T-helper 22 cell (primary cell): ENCODE results near the gene ST6GALNAC4.
A peak's percentile ranks its signal among the peaks of the same experiment; 100 is the strongest.

Experiments
- DNase-seq: peaks from one replicate; pipeline ENCODE4 v3.0.0-alpha.2; 2020; ENCODE audit warnings: low read depth

Gene ST6GALNAC4

GRCh38 chr9:127912296-127912695, 4.5 kb downstream of the ST6GALNAC4 start:
- no peak for DNase-seq

GRCh38 chr9:127910613-127911205, 6.1 kb downstream of the ST6GALNAC4 start:
- no peak for DNase-seq

DNA sequence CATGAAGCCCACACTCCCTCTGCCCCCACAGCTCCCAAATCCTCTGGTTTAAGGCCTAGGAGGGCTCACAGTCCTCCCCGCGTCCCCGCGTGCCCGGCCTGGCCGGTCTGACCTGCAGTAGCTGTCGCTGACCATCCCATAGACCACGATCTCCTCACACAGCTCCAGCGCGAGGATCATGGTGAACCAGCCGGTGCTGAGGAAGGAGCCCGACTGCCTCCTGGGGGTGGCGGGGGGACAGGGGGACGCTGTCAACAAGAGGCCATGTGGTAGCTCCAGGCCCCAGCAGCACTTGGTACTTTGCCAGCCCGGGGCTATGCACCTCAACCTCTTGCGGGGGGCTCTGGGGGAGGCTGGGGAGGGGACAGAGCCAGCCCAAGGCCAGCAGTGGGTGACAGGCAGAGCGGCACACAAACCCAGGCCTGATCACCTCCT, 7.0 kb downstream of the ST6GALNAC4 start:
- no peak for DNase-seq

GRCh38 chr9:127908660-127908926, 8.2 kb downstream of the ST6GALNAC4 start:
- DNase-seq, result no peak

GRCh38 chr9:127907867-127908659, 8.8 kb downstream of the ST6GALNAC4 start:
- no peak for DNase-seq

DNA sequence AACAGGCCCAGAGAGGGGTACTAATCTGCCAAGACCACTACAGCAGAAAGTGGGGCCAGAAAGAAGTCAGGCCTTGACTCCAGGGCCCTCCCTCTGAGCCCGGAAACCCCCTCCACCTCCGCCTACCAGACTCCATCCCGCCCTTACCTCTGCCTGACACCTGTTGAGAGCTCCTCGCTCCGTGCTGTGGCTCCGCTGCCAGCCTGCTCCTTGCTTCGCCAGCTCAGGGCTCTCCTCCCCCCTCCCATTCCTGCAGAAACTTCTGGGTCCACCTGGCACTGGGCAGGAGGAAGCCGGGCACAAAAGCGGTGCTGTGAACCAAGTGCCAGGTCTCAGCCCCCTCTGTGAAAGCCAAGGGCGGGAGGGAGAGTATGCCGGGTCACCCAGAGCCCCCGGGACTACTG, 11.1 kb downstream of the ST6GALNAC4 start:
- peak; percentile 74 for DNase-seq

DNA sequence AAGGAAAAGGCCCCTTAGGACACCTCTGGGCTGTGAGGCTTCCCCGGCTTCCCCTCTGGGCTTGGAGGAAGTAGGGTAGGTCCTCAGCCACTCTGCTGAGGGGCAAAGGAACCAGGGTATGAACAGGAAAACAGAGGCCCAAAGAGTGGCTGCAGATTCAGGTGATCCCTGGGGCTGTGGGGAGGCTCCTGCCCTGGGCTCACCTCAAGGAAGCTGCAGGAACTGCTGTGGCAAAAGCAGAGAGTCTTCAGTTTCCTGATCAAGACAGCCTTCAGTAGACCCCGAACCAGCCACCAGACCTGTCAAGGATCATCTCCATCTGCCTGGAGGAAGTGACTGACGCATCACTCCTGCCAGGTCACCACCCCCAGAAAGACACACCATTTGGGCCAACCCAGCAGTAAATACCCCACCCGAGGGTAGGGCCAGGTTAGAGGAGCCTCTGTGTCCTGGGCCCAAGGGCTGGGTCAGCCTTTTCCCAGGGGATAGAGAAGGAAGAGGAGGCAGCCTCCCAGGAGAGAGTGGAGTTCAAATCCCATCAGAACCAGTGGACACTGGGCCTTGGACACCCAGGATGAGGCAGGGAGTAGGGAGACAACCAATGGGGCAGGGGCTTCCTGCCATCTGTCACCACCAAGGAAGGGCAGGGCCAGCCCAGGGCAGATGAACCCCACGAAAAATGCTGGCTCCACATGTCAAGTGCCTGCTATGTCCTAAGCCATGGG, 11.7 kb downstream of the ST6GALNAC4 start:
- DNase-seq, result peak; percentile 71

DNA sequence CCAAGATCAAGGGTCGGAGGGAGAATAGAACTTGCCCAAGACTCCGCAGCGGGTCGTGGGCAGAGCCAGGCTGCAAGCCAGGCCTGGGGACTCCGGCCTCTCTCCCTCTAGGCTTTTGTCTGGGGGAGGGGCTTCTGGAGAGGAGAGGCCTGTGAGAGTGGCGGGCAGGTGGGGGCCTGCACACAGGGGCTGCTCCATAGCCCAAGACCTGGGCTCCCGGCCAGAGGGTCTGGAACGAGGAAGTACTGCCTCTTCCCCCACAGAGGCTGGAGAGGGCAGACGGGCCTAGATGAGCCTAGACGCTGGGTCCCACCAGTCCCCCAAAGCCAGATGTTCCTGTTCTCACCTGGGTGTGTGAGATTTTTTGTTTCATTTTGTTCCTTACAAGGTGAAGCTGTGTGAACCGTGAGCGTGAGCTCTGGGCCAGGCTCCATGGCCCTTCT, 12.3 kb downstream of the ST6GALNAC4 start:
- no peak for DNase-seq

DNA sequence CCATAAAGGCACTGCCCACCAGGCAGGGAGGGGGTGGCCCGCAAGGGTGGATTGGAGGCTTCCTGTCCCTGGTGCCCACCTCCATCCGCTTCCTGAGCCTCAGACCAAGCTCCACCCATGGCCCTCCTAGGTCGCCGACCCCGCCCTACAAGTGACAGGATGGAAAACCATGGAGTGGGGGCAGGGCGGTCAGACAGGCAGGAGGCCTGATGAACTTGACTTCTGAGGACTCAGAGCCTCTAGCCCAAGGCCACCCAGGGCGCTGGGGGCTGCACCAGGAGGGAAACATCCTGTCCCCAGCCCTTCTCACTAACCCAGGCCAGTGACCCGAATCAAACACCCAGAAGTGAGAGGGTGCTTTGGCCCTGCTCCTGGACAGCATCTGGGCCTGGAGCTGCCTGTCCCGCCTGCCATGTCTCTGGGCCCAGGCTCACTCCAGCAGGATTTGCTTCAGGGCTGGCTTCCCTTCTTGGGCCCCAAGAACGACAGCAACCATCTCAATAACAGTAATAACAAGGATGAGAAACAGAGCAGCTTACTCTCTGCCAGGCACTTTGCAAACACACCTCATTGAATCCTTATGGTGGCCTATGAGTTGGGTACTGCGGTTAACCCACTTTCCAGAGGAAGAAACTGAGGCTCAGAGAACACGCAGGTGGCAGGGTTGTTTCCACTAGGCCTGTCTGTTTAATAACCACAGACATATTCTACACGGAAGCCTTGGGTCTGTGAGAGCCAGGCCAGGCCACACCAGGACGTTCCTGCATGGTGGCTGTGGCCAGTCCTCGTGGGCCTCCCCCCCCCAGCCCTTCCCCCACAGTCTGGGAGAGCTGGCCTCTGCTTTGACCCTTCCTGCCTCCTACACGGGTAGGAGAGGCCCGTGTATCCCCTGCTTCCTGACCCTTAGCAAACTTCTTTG, 13.0 kb downstream of the ST6GALNAC4 start:
- DNase-seq, result peak; percentile 37

DNA sequence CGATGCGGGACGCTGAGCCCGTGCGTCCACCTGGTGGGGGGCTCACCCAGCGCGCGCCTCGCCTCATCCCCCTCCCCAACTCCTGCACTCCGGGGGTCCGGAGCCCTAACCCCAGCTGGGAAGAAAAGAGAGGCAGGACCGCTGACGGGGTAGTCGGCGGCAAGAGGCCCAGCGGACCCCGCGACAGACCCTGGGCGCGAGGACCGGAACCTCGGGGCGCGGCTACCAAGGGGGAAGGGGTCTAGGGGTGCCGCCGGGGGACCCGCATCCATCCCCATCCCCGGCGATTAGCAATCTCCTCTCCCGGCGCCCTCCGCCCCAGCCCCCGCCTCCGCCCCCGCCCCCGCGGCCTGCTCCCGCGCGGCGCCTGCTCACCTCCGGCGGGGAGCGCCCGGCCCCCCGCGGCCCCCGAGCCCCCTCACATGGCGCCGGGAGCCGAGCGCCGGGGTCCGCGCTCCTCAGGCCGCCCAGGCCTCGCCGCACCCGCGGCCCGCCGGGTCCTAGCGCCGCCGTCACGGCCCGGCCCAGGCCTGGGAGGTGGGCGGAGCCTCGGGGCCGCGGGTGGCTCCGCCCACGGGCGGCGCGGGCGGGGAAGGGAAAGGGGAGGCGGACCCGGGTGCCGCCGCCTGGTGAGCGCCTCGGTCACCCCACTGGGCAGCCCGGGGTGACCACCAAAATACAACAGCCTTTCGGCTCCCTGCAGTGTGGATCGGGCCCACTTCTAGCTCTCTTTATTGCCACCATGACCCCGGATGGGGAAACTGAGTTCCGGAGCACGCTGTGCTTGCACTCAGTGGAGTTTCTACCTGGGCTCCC, 17.5 kb downstream of the ST6GALNAC4 start, which contains the start of gene ST6GALNAC6:
Gene ST6GALNAC6, minus strand, starts transcription at position 476 of the 816 bp plus-strand sequence. CDS start 1,622 bp downstream, outside the sequence.
- DNase-seq, result peak; percentile 55

- DNase-seq, result no peak
Observed at GRCh38 chr9:127898433-127899127, 18.3 kb downstream of the ST6GALNAC4 start.

DNA sequence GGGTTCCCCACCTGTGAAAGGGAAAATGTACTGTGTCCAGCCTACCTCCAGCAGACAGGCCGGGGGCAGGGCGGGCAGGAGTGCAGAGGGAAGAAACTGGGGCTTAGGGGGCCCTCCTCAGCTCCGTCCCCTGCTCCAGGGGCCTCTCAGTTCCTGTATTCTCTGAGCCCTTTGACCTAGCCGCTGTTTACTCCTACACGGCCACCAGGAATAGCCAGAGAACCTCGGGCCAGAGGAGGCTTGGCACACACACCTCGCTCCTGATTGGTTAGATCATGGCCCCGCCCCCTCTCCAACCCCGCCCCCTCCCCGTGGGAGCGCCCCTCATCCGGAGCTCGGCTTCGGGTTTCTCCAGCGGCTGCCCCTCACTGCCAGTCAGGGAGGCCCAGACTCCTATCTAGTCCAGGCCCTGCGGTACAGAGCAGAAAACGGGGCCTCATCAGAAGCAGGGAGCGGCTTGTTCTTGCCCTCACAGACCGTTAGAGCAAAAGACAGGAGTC, 19.6 kb downstream of the ST6GALNAC4 start:
- DNase-seq, result no peak

- no peak for DNase-seq
Observed at GRCh38 chr9:127896395-127897192, 20.2 kb downstream of the ST6GALNAC4 start.

- DNase-seq, result no peak
Observed at GRCh38 chr9:127895811-127896210, 21.0 kb downstream of the ST6GALNAC4 start.

DNA sequence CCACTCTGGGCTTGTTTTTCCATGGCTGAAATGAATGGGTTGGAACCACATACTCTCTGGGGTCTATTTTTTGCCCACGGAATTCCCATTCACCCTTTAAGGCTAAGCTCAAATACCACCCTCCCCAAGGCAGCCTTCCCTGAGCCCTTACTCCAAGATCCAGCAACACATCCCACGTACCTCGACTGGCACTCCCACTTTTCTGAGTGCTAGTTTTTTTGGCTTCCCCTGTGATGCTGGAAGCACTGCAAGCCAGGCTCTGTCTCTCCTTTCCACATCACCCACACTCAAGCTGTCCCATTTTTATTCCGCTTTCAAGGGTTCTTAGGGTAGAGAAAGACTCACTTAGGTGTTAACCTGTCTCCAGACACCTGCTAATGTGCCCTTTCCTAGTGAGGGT, 23.4 kb downstream of the ST6GALNAC4 start:
- DNase-seq, result no peak

- DNase-seq, result no peak
Observed at GRCh38 chr9:127892831-127893230, 24.0 kb downstream of the ST6GALNAC4 start.

- DNase-seq, result no peak
Observed at GRCh38 chr9:127890053-127890452, 26.8 kb downstream of the ST6GALNAC4 start.

- no peak for DNase-seq
Observed at GRCh38 chr9:127887792-127888191, 29.0 kb downstream of the ST6GALNAC4 start.

- DNase-seq, result no peak
Observed at GRCh38 chr9:127886401-127886972, 30.4 kb downstream of the ST6GALNAC4 start.
